Thoracic aorta (tissue), 2 donors: Measurements from ENCODE around the gene UTS2R. TPM values are rescaled to one million over a fixed set of nuclear protein-coding genes. Genes with fewer than 3 reads are reported as not detected.
A peak's percentile ranks its signal among the peaks of the same experiment; 100 is the strongest.

ENCODE experiments used
- ATAC-seq: fragments of 150-250 bp; one replicate; pipeline ENCODE4 v1.8.0; 2017; ENCODE audit warnings: low read depth; ENCODE audit not compliant: insufficient number of reproducible peaks, low FRiP score
- DNase-seq: peaks from one replicate; pipeline ENCODE4 v3.0.0-alpha.2; 2020; ENCODE audit warnings: low spot score
- H3K27ac ChIP-seq, 2 donors: fragments of 200-600 bp; sonication (generic); 1 replicate in 1 of 2; 2 replicates in 1 of 2; pipeline ENCODE4 v1.5.1; 2016; ENCODE audit warnings: mild to moderate bottlenecking in 2 of 2, moderate library complexity in 2 of 2
- H3K27me3 ChIP-seq: fragments of 200-600 bp; sonication (generic); replicated peaks from 2 replicates; pipeline ENCODE4 v1.6.0; 2016; ENCODE audit warnings: mild to moderate bottlenecking; ENCODE audit not compliant: insufficient read depth
- H3K36me3 ChIP-seq: fragments of 200-600 bp; sonication (generic); one replicate; pipeline ENCODE4 v1.5.1; 2016
- H3K4me1 ChIP-seq, 2 donors: fragments of 200-600 bp; sonication (generic); 1 replicate in 1 of 2; 2 replicates in 1 of 2; pipeline versions ENCODE4 v1.5.1 to v1.6.0; 2016; ENCODE audit warnings: low read depth in 2 of 2, mild to moderate bottlenecking in 1 of 2; ENCODE audit not compliant: control insufficient read depth in 1 of 2
- H3K4me3 ChIP-seq: fragments of 200-600 bp; sonication (generic); 2 replicates; pipeline ENCODE4 v1.5.1; 2016; ENCODE audit warnings: mild to moderate bottlenecking
- H3K9me3 ChIP-seq: fragments of 200-600 bp; sonication (generic); 2 replicates; pipeline ENCODE4 v1.5.1; 2016
- total RNA-seq, 2 donors: library from RNA; depleted of rRNA; stranded (reverse); fragments of >200 nt; gene quantifications; one replicate each; pipeline versions ENCODE4 v1.1.0 to v1.2.3, GENCODE V29; 2016
- TF ChIP-seq, protein P1 (sequence below): fragments of 200-600 bp; sonication (generic); IDR thresholded peaks from one replicate; pipeline ENCODE4 v1.5.1; 2019; ENCODE audit warnings: antibody characterized with exemption

UTS2R gene
- total RNA-seq = under 1 TPM in 1 of 2 donors, not detected in 1; 0.27 TPM

DNA sequence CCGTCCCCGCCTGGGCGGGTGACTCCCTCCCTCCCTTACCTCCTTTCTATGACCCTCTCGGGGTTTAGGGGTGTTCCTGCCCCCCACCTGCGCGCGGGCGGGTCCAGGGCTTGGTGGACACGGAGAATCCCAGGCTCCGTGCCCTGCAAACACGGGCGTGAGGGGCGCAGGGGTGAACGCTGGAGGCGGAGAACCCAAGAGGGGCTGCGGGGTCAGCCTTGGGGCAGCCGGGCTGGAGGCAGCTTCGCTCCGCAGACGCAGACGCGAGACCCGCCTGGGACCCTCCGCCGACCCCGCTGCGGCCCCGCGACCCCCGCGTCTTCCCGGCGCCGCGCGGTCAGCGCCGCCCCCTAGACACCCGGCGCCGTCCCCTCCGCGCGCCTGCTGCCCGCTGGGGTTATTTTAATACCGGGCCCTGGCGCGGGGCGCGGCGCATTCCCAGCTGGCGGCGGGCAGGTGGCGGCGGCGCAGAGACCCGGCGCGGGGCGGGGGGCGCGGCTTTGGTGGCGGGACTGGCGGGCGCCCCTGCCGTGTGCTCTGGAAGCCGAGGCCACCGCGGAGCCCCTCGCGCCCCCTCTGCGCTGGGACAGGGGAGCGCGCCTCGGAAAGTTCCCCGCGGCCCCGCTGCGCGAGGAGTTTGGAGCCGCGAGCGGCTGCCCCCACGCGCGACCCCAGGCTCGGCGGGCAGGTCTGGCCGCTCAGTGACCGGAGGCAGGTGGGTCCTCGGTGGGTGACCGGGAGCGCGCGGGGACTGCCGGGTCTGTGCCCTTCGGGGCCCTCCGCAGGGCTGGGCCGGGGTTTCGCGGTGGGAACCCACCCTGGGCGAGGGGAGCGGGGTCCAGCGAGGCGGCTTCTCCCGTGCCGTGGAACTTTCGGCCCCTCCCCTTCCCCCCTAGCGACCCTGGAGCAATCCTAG, at the start of gene UTS2R:
TSS of gene UTS2R (plus strand) at position 433 of the 916 bp plus-strand sequence. CDS start 2,560 bp downstream, outside the sequence.
- no peaks in the 10 kb centered on the region for H3K36me3 ChIP-seq
- H3K4me3 ChIP-seq = peak within 1 kb of the TSS; percentile 62
- no peaks in the 10 kb centered on the region for H3K9me3 ChIP-seq
- TF ChIP-seq, protein P1, sequence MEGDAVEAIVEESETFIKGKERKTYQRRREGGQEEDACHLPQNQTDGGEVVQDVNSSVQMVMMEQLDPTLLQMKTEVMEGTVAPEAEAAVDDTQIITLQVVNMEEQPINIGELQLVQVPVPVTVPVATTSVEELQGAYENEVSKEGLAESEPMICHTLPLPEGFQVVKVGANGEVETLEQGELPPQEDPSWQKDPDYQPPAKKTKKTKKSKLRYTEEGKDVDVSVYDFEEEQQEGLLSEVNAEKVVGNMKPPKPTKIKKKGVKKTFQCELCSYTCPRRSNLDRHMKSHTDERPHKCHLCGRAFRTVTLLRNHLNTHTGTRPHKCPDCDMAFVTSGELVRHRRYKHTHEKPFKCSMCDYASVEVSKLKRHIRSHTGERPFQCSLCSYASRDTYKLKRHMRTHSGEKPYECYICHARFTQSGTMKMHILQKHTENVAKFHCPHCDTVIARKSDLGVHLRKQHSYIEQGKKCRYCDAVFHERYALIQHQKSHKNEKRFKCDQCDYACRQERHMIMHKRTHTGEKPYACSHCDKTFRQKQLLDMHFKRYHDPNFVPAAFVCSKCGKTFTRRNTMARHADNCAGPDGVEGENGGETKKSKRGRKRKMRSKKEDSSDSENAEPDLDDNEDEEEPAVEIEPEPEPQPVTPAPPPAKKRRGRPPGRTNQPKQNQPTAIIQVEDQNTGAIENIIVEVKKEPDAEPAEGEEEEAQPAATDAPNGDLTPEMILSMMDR = no peak
- H3K4me1 ChIP-seq = peaks cover 5 to 20% of the 10 kb centered on the region in 2 donors
- H3K27me3 ChIP-seq = peaks cover 27% of the 10 kb centered on the region
- H3K27ac ChIP-seq = no peak within 1 kb of the TSS
- ATAC-seq (no peak), DNase-seq (no peak)

DNA sequence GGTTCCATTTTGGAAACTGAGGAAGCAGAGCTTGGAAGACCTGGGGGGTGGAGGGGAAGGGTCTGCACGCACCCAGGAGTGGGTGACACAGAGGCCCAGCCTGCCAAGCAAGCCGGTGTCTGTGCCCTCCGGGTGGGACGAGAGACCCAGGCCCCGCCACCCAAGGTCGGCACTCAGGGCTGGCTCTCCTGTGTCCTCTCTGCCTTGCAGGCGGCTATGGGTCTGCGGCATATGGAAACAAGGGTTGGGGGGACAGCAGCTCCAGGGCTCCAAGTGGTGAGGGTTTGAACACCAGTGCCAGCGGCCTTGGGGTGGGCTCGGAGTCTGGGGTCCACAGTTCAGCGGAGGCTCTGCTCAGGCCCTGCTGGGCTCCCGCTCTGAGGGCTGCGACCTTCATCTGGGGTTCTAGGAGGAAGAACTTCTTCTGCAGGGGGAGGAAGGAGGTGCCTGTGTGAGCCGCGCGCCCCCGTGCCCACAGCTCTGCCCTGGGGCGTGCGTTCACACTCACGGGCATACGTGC, 49.6 kb upstream of the UTS2R start:
- DNase-seq = no peak
- no peaks in the 10 kb centered on the region for H3K36me3 ChIP-seq

DNA sequence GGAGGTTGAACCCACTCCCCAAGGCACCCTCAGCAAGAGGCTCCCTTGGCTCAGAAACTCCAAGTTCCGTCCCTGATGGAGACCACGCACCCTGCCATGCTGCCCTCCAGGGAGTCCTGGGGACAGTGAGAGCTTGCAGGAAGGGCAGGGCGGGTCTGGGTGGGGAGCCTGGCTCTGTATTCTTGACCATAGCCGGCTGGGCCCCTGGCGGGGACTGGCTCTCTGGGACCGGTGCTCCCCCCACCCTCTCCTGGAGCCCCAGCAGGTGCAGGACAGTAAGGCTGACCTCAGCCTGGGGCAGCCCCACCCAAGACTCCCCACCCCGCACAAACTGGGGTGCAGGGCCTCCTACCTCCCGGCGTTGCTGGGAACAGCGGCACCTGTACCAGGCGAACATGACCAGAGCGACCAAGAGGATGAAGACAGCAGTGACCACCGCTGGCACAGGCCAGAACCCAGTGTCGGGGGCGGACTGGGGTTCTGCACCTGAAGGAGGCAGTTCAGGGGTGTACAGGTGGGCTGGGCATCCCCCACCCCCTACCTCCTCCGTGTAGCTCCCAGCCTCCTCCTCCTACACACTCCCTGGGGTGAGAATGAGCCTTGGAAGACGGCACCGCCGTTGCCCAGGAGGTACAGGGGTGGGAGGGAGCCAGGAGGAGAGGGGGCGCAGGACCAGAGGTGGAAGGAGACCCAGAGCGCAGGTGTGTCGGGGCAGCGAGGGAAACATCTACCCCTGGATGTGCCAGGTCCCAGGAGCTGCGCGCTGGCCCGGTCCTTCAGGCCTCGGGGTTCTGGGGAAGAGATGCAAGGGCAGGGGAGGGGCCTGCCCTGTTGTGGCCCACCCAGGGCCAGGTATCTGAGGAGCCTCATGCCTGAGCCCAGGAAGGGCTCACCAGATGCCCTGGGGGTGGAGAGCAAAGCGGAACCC, 48.8 kb upstream of the UTS2R start:
- ATAC-seq = no peak
- peaks cover 0 to 8% of the 10 kb centered on the region in 2 donors for H3K4me1 ChIP-seq
- H3K4me3 ChIP-seq = no peak overlapping the region
- no peak for DNase-seq
- no peaks in the 10 kb centered on the region for H3K27me3 ChIP-seq
- no peak overlapping the region for H3K27ac ChIP-seq
- H3K9me3 ChIP-seq = no peaks in the 10 kb centered on the region
- H3K36me3 ChIP-seq = no peaks in the 10 kb centered on the region
- TF ChIP-seq, protein P1 = no peak

More for the DNA sequence above, 49.6 kb upstream of the UTS2R start:
- H3K9me3 ChIP-seq = no peaks in the 10 kb centered on the region
- no peak for ATAC-seq
- peaks cover 0 to 8% of the 10 kb centered on the region in 2 donors for H3K4me1 ChIP-seq
- no peak overlapping the region for H3K4me3 ChIP-seq
- no peaks in the 10 kb centered on the region for H3K27me3 ChIP-seq
- TF ChIP-seq, protein P1 = no peak
- no peak overlapping the region for H3K27ac ChIP-seq

- DNase-seq (no peak), ATAC-seq (no peak)
- H3K9me3 ChIP-seq = no peaks in the 10 kb centered on the region
- TF ChIP-seq, protein P1 = no peak
- H3K4me3 ChIP-seq = no peak overlapping the region
- H3K4me1 ChIP-seq = peaks cover 0 to 8% of the 10 kb centered on the region in 2 donors
- no peaks in the 10 kb centered on the region for H3K27me3 ChIP-seq
- H3K36me3 ChIP-seq = no peaks in the 10 kb centered on the region
- no peak overlapping the region for H3K27ac ChIP-seq
Measured at GRCh38 chr17:82323514-82324234, 47.9 kb upstream of the UTS2R start.
